H1 (cell line): ENCODE results near the gene CRTC1. TPM values are rescaled to one million over a fixed set of nuclear protein-coding genes. Genes with fewer than 3 reads are reported as not detected.

ENCODE experiments used
- CTCF ChIA-PET: fragments of 300-600 bp; sonication (Branson Sonifier 250); formaldehyde crosslinking; loops from one replicate; lab custom pipeline; 2021; ENCODE audit not compliant: partially characterized antibody; lab: Charles Lee
- POLR2A ChIA-PET: fragments of 300-600 bp; sonication (Branson Sonifier 250); formaldehyde crosslinking; loops from one replicate; lab custom pipeline; 2021; ENCODE audit warnings: inconsistent platforms; ENCODE audit not compliant: partially characterized antibody; lab: Charles Lee
- DNase-seq, 2 experiments: peaks; one replicate each; pipeline versions ENCODE4 v3.0.0 to v3.0.0-alpha.2; 2010 to 2022; ENCODE audit warnings: low spot score in 2 of 2, low read depth in 1 of 2, mixed read lengths in 1 of 2
- FAIRE-seq: peaks from 2 replicates; lab custom pipeline; 2011; peaks lifted over from hg19 to GRCh38; lab: Jason Lieb, UNC
- H2AFZ ChIP-seq: 2 replicates; pipeline ENCODE4 v1.8.1; 2012; ENCODE audit warnings: low read length, inconsistent platforms
- H2AK5ac ChIP-seq: 2 replicates; pipeline ENCODE4 v1.6.1; 2013; ENCODE audit warnings: low read depth, low read length
- H2BK120ac ChIP-seq: replicated peaks from 2 replicates; pipeline ENCODE3; 2013; ENCODE audit warnings: low read depth, low read length, inconsistent platforms
- H2BK12ac ChIP-seq: 2 replicates; pipeline ENCODE4 v1.6.1; 2013; ENCODE audit warnings: low read depth, low read length
- H2BK15ac ChIP-seq: 2 replicates; pipeline ENCODE4 v1.6.1; 2013; ENCODE audit warnings: low read length
- H2BK20ac ChIP-seq: 2 replicates; pipeline ENCODE4 v1.6.1; 2013; ENCODE audit warnings: low read length
- H2BK5ac ChIP-seq: 2 replicates; pipeline ENCODE4 v1.6.1; 2013; ENCODE audit warnings: low read depth, low read length
- H3K14ac ChIP-seq: 2 replicates; pipeline ENCODE4 v1.6.1; 2013; ENCODE audit warnings: inconsistent platforms; ENCODE audit not compliant: insufficient read length
- H3K18ac ChIP-seq: 2 replicates; pipeline ENCODE4 v1.6.1; 2013; ENCODE audit warnings: low read length; ENCODE audit errors: extremely low read depth
- H3K23ac ChIP-seq: 2 replicates; pipeline ENCODE4 v1.6.1; 2013; ENCODE audit warnings: inconsistent platforms; ENCODE audit not compliant: insufficient read length
- H3K23me2 ChIP-seq: 2 replicates; pipeline ENCODE4 v1.6.1; 2013; ENCODE audit warnings: low read depth, low read length
- H3K27ac ChIP-seq: 2 replicates; pipeline ENCODE4 v1.6.1; 2011; ENCODE audit warnings: low read depth, low read length, inconsistent platforms
- H3K27me3 ChIP-seq, 4 experiments: replicated peaks in 1 of 4; 1 replicate in 1 of 4; 2 replicates in 3 of 4; pipeline versions ENCODE4 v1.6.1 to v1.8.1; 2011 to 2013; ENCODE audit warnings: low read length in 3 of 4, mild to moderate bottlenecking in 3 of 4, inconsistent platforms in 2 of 4, mixed read lengths in 2 of 4, moderate library complexity in 1 of 4; ENCODE audit not compliant: control insufficient read depth in 3 of 4, insufficient read depth in 3 of 4; ENCODE audit errors: extremely low read depth in 1 of 4
- H3K36me3 ChIP-seq, 4 experiments: 2 replicates each; pipeline versions ENCODE4 v1.6.1 to v1.8.1; 2011 to 2013; ENCODE audit warnings: mild to moderate bottlenecking in 4 of 4, low read length in 3 of 4, moderate library complexity in 2 of 4, control low read depth in 1 of 4, inconsistent platforms in 1 of 4; ENCODE audit not compliant: insufficient read depth in 4 of 4, control insufficient read depth in 2 of 4
- H3K4ac ChIP-seq: replicated peaks from 2 replicates; pipeline ENCODE3; 2013; ENCODE audit warnings: low read length, low read depth, mixed read lengths, inconsistent platforms; ENCODE audit not compliant: insufficient read length
- H3K4me1 ChIP-seq, 4 experiments: replicated peaks in 1 of 4; 1 replicate in 1 of 4; 2 replicates in 3 of 4; pipeline versions ENCODE4 v1.6.1 to v1.8.1; 2011 to 2013; ENCODE audit warnings: low read length in 3 of 4, inconsistent platforms in 2 of 4, mixed read lengths in 1 of 4; ENCODE audit not compliant: insufficient read depth in 4 of 4, control insufficient read depth in 3 of 4
- H3K4me2 ChIP-seq, 2 experiments: 2 replicates each; pipeline versions ENCODE4 v1.6.1 to v1.8.1; 2011 to 2013; ENCODE audit warnings: low read depth in 2 of 2, low read length in 2 of 2, control low read depth in 1 of 2, inconsistent platforms in 1 of 2, mild to moderate bottlenecking in 1 of 2; ENCODE audit not compliant: insufficient read depth in 1 of 2
- H3K4me3 ChIP-seq, 4 experiments: fragments of 200-600, 300-600 bp in 1 of 4; sonication (generic), shearing (Covaris generic), sonication (Bioruptor Twin) in 1 of 4; 2 replicates each; pipeline versions ENCODE4 v1.5.1 to v1.8.1; 2011 to 2016; ENCODE audit warnings: low read length in 4 of 4, low read depth in 3 of 4, control low read depth in 2 of 4, inconsistent platforms in 2 of 4, mild to moderate bottlenecking in 2 of 4, mixed read lengths in 1 of 4, moderate library complexity in 1 of 4; ENCODE audit not compliant: insufficient read depth in 2 of 4; ENCODE audit errors: extremely low read depth in 1 of 4
- H3K56ac ChIP-seq: replicated peaks from 2 replicates; pipeline ENCODE3; 2013; ENCODE audit warnings: low read depth, mild to moderate bottlenecking, mixed read lengths, low read length, inconsistent platforms; ENCODE audit not compliant: insufficient read length
- H3K79me1 ChIP-seq: 2 replicates; pipeline ENCODE4 v1.6.1; 2013; ENCODE audit warnings: low read depth, low read length, control low read depth
- H3K79me2 ChIP-seq, 2 experiments: 2 replicates each; pipeline versions ENCODE4 v1.6.1 to v1.8.1; 2012 to 2013; ENCODE audit warnings: low read length in 2 of 2, mild to moderate bottlenecking in 2 of 2, inconsistent platforms in 1 of 2; ENCODE audit not compliant: insufficient read depth in 2 of 2, control insufficient read depth in 1 of 2
- H3K9ac ChIP-seq, 4 experiments: replicated peaks in 1 of 4; 1 replicate in 1 of 4; 2 replicates in 3 of 4; pipeline versions ENCODE4 v1.6.1 to v1.8.1; 2011 to 2013; ENCODE audit warnings: low read depth in 3 of 4, low read length in 3 of 4, control low read depth in 2 of 4, mild to moderate bottlenecking in 2 of 4, moderate library complexity in 2 of 4, inconsistent platforms in 1 of 4; ENCODE audit errors: extremely low read depth in 1 of 4
- H3K9me3 ChIP-seq, 2 experiments: 2 replicates each; pipeline versions ENCODE4 v1.6.1 to v1.8.1; 2012 to 2013; ENCODE audit warnings: mild to moderate bottlenecking in 2 of 2, moderate library complexity in 2 of 2, control low read depth in 1 of 2, inconsistent platforms in 1 of 2, low read depth in 1 of 2, low read length in 1 of 2, mixed read lengths in 1 of 2; ENCODE audit not compliant: insufficient read depth in 2 of 2
- H4K20me1 ChIP-seq, 2 experiments: replicated peaks in 1 of 2; 2 replicates each; pipeline versions ENCODE3 to v1.8.1; 2011 to 2013; ENCODE audit warnings: inconsistent platforms in 2 of 2, low read length in 2 of 2, mild to moderate bottlenecking in 1 of 2; ENCODE audit not compliant: insufficient read depth in 2 of 2, control insufficient read depth in 1 of 2
- H4K5ac ChIP-seq: 2 replicates; pipeline ENCODE4 v1.6.1; 2013; ENCODE audit warnings: low read length, low read depth, mixed read lengths, inconsistent platforms; ENCODE audit not compliant: insufficient read length
- H4K8ac ChIP-seq: 2 replicates; pipeline ENCODE4 v1.8.0; 2013; ENCODE audit warnings: mild to moderate bottlenecking, moderate library complexity, low read length, inconsistent platforms; ENCODE audit not compliant: insufficient read depth; ENCODE audit errors: extremely low read depth
- H4K91ac ChIP-seq: replicated peaks from 2 replicates; pipeline ENCODE3; 2013; ENCODE audit warnings: low read length, mixed read lengths, inconsistent platforms; ENCODE audit not compliant: insufficient read length
- BCL11A ChIP-seq, 2 experiments: IDR thresholded peaks; one replicate each; pipeline ENCODE4 v1.6.1; 2011; ENCODE audit warnings: low read depth in 2 of 2, low read length in 2 of 2, mild to moderate bottlenecking in 2 of 2
- CEBPB ChIP-seq: IDR thresholded peaks from 2 replicates; pipeline ENCODE4 v1.6.1; 2012; ENCODE audit warnings: low read depth, low read length
- WGBS, 2 experiments: shearing (Covaris generic) in 1 of 2; methylation state at CpG; one replicate each; pipeline versions ENCODE4 v1.1.6 to v1.1.7; 2013 to 2015; ENCODE audit warnings: low lambda C conversion rate in 2 of 2, mixed read lengths in 2 of 2, inconsistent platforms in 1 of 2, low coverage in 1 of 2, missing lambda C conversion rate in 1 of 2; ENCODE audit not compliant: insufficient replicate concordance in 2 of 2, insufficient coverage in 1 of 2, insufficient read length in 1 of 2; ENCODE audit errors: extremely low coverage in 1 of 2, missing lambda C conversion rate in 1 of 2; 5-methylcytosine and 5-hydroxymethylcytosine counted together
- polyA plus RNA-seq, 7 experiments: library from polyadenylated mRNA; depleted of rRNA in 3 of 7; stranded (reverse) in 5 of 7; unstranded in 2 of 7; fragments of >200 nt in 5 of 7; fragments of 200-250 nt in 2 of 7; gene quantifications; 1 replicate in 5 of 7; 2 replicates in 1 of 7; 4 replicates in 1 of 7; pipeline versions ENCODE4 v1.2.1 to v1.2.3, GENCODE V29; 2011 to 2013; ENCODE audit warnings: missing spikeins in 2 of 7, mixed read lengths in 2 of 7
- total RNA-seq: library from RNA; stranded (reverse); fragmentation: NEBNext Ultra II Directional; extraction: Animal tissue kit (Norgen Biotek cat#: 25700); gene quantifications from 2 replicates; pipeline ENCODE4 v1.2.1, GENCODE V29; 2021

The CRTC1 gene
- total and polyA plus RNA-seq, 2 of the 8 experiments (the other 6 are each of a cell fraction or from before 2014, with no cell fraction given), result 2.9 to 8.5 TPM

- no peaks in the 10 kb centered on the region for H3K79me2 ChIP-seq
- ChIA-PET CTCF (interaction anchor here (0.6 to 4.9 kb wide), 14 partner anchors 9 to 317 kb away, joined by 3 to 26 read pairs (median 3); no protein-coding TSS in a partner anchor), POLR2A (interaction anchor here (1.0 kb wide), 2 partner anchors 13 to 70 kb away, joined by 3 read pairs; no protein-coding TSS in a partner anchor)
- no peak overlapping the region for H2BK120ac ChIP-seq
- no peak overlapping the region for H4K5ac ChIP-seq
- H3K14ac ChIP-seq, result no peak overlapping the region
- peaks cover 5 to 29% of the 10 kb centered on the region in 2 experiments for H4K20me1 ChIP-seq
- no peak overlapping the region for H3K27ac ChIP-seq
- 80% methylated on average over 4 of the region's 30 CpGs; no CpG with 5 or more reads in 1 of the 2 experiments for WGBS, 2 experiments
- H2BK12ac ChIP-seq, result no peak overlapping the region
- no peak overlapping the region for H2AK5ac ChIP-seq
- no peak overlapping the region; the same call in 1 of the 2 replicates for H4K8ac ChIP-seq
- H2AFZ ChIP-seq, result no peak overlapping the region
- H3K56ac ChIP-seq, result no peak overlapping the region
- no peak overlapping the region for H3K4ac ChIP-seq
- H3K4me3 ChIP-seq, result no peak overlapping the region
- H3K4me2 ChIP-seq, result no peak overlapping the region
- no peaks in the 10 kb centered on the region; the same call in 1 of the 2 replicates for H3K23me2 ChIP-seq
- no peak overlapping the region for H3K23ac ChIP-seq
- H3K18ac ChIP-seq, result no peak overlapping the region
- peaks cover 7 to 60% (median 47%) of the 10 kb centered on the region in 4 experiments for H3K27me3 ChIP-seq
- peaks cover 0 to 7% (median 3%) of the 10 kb centered on the region in 4 experiments; a peak in 2 of 7 replicates for H3K4me1 ChIP-seq
- no peak overlapping the region for H3K9ac ChIP-seq
- no peak overlapping the region for H4K91ac ChIP-seq
- H2BK20ac ChIP-seq, result no peak overlapping the region
- H3K79me1 ChIP-seq, result no peaks in the 10 kb centered on the region
- no peaks in the 10 kb centered on the region for H3K36me3 ChIP-seq
- no peak for FAIRE-seq
- H3K9me3 ChIP-seq, result no peaks in the 10 kb centered on the region
- no peak overlapping the region for H2BK5ac ChIP-seq
- DNase-seq, result no peak
- no peak overlapping the region for H2BK15ac ChIP-seq
- no peak for TF ChIP-seq BCL11A (IDR thresholded peaks at IDR 0.05; ENCODE audit: low read depth in 2 of 2, low read length in 2 of 2)
- no peak for TF ChIP-seq CEBPB
Measured at GRCh38 chr19:18768046-18768771, 84.7 kb downstream of the CRTC1 start.
